Thyroid gland (tissue), 4 donors: ENCODE results near the gene L3MBTL4.

Experiments used
- POLR2A ChIP-seq, 2 donors: fragments of 450-650 bp; IDR thresholded peaks; one replicate each; pipeline ENCODE4 v1.6.1; 2017; ENCODE audit warnings: antibody characterized with exemption in 2 of 2, mild to moderate bottlenecking in 2 of 2, moderate library complexity in 1 of 2
- TF ChIP-seq, protein P1 (sequence below), 6 experiments: fragments of 200-600 bp in 3 of 6; fragments of 450-650 bp in 3 of 6; sonication (generic) in 3 of 6; IDR thresholded peaks; one replicate each; pipeline ENCODE4 v1.5.1; 2016 to 2019; ENCODE audit warnings: antibody characterized with exemption in 6 of 6, mild to moderate bottlenecking in 2 of 6, inconsistent platforms in 1 of 6, moderate library complexity in 1 of 6

DNA sequence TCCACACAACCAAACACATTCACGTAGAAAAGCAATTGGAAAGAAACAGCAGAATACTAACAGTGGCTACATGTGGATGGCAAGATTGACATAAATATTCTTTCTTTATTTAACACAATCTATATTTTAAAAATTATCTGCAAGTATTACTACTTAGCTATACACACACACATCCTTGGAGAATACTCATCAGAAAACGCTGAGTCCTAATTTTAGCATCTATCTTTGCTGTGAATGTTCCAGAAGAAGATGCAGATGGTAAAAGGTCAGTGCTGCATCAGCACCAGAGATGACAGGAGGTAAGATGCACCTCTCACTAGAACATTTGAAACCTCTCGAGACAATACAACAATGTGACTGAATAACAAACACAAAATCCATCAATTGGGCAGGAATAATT is 148.5 kb downstream of the L3MBTL4 start:
- TF ChIP-seq, protein P1, sequence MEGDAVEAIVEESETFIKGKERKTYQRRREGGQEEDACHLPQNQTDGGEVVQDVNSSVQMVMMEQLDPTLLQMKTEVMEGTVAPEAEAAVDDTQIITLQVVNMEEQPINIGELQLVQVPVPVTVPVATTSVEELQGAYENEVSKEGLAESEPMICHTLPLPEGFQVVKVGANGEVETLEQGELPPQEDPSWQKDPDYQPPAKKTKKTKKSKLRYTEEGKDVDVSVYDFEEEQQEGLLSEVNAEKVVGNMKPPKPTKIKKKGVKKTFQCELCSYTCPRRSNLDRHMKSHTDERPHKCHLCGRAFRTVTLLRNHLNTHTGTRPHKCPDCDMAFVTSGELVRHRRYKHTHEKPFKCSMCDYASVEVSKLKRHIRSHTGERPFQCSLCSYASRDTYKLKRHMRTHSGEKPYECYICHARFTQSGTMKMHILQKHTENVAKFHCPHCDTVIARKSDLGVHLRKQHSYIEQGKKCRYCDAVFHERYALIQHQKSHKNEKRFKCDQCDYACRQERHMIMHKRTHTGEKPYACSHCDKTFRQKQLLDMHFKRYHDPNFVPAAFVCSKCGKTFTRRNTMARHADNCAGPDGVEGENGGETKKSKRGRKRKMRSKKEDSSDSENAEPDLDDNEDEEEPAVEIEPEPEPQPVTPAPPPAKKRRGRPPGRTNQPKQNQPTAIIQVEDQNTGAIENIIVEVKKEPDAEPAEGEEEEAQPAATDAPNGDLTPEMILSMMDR (IDR thresholded peaks at IDR 0.05) = no peak
- no peak for TF ChIP-seq POLR2A (IDR thresholded peaks at IDR 0.05)
